ENCODE measurements around the gene WDFY4. TPM values are rescaled to one million over a fixed set of nuclear protein-coding genes. Genes with fewer than 3 reads are reported as not detected.

Gene WDFY4
- total and polyA plus RNA-seq, 2 experiments from 2014 or later = 0.14 TPM; not detected in 1

DNA sequence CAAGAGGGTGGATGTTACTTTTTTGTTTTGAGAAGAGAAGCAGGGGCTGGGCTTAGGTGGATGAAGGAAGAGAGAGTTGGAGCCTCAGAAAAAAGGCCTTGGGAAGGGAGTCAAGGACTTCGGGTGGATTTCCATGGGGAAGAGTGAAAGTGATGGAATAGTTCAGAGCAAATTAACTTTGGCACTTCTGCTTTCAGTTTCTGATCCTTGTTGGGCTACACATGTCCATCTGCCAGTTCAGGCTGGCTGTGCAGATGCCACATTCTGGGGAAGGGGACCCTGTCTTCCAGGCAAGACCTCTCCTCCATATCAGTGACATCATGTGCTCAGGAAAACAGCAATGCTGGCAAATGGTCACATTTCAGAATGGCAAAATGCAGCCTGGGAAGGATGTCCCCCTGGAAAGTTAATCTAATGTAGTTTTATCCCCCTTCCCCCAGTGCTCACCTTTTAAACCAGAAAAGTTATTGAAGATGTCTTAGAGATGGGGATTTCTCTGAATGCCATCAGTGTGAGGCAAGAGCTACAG, 86.0 kb downstream of the WDFY4 start:
- Mint-ChIP-seq H3K27me3 (ENCODE audit: insufficient read depth, low read depth, poor library complexity) (peaks cover 3% of the 10 kb centered on the region), H3K27ac (no peak overlapping the region), H3K4me1 (peaks cover 16% of the 10 kb centered on the region), H3K36me3 (ENCODE audit: low read depth) (no peaks in the 10 kb centered on the region), H3K9me3 (no peaks in the 10 kb centered on the region; the same call in 2 of the 3 replicates), H3K4me3 (no peak overlapping the region)
- no peaks in the 10 kb centered on the region for H3K79me2 ChIP-seq (replicated peaks; ENCODE audit: insufficient read depth)
- H3F3A ChIP-seq (replicated peaks; ENCODE audit: low read depth) = no peaks in the 10 kb centered on the region
- no peak for ATAC-seq
- H3K36me3 ChIP-seq (ENCODE audit: insufficient read depth) = no peaks in the 10 kb centered on the region
- H3K4me2 ChIP-seq = 0 out of 2 replicates have a peak overlapping the region, but pooled peaks have one; percentile 6
- no peak overlapping the region for H2AFZ ChIP-seq
- DNase-seq (ENCODE audit: low spot score) = no peak
- H3K4me3 ChIP-seq = no peak overlapping the region
- no peak overlapping the region for H3K27ac ChIP-seq (ENCODE audit: low read depth)
- no peaks in the 10 kb centered on the region for H3K9me2 ChIP-seq (ENCODE audit: insufficient read depth)
- H4K20me1 ChIP-seq (replicated peaks; ENCODE audit: insufficient read depth) = no peaks in the 10 kb centered on the region
- H3K4me1 ChIP-seq (ENCODE audit: insufficient read depth) = peaks cover 7% of the 10 kb centered on the region; the same call in 1 of the 2 replicates
- H3K27me3 ChIP-seq (ENCODE audit: insufficient read depth) = no peaks in the 10 kb centered on the region
- no peak for TF ChIP-seq EZH2 (IDR thresholded peaks at IDR 0.05; ENCODE audit: low read depth, unreplicated experiment)
- no peak for TF ChIP-seq EZH2phosphoT487 (IDR thresholded peaks at IDR 0.05; ENCODE audit: unreplicated experiment)
- TF ChIP-seq, protein P1, sequence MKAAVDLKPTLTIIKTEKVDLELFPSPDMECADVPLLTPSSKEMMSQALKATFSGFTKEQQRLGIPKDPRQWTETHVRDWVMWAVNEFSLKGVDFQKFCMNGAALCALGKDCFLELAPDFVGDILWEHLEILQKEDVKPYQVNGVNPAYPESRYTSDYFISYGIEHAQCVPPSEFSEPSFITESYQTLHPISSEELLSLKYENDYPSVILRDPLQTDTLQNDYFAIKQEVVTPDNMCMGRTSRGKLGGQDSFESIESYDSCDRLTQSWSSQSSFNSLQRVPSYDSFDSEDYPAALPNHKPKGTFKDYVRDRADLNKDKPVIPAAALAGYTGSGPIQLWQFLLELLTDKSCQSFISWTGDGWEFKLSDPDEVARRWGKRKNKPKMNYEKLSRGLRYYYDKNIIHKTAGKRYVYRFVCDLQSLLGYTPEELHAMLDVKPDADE (IDR thresholded peaks at IDR 0.05) = no peak
- TF ChIP-seq POLR2AphosphoS5 (IDR thresholded peaks at IDR 0.05; ENCODE audit: low read depth) = no peak
- no peak for TF ChIP-seq STAT1 (IDR thresholded peaks at IDR 0.05; ENCODE audit: unreplicated experiment)
- TF ChIP-seq CREB1 (CRISPR knock-in tag; IDR thresholded peaks at IDR 0.05; ENCODE audit: low read depth) = no peak
- no peak for TF ChIP-seq JUNB (IDR thresholded peaks at IDR 0.05; ENCODE audit: unreplicated experiment)
- no peak for TF ChIP-seq ZNF331 (CRISPR knock-in tag; IDR thresholded peaks at IDR 0.05; ENCODE audit: low read depth)
- TF ChIP-seq, protein P2, sequence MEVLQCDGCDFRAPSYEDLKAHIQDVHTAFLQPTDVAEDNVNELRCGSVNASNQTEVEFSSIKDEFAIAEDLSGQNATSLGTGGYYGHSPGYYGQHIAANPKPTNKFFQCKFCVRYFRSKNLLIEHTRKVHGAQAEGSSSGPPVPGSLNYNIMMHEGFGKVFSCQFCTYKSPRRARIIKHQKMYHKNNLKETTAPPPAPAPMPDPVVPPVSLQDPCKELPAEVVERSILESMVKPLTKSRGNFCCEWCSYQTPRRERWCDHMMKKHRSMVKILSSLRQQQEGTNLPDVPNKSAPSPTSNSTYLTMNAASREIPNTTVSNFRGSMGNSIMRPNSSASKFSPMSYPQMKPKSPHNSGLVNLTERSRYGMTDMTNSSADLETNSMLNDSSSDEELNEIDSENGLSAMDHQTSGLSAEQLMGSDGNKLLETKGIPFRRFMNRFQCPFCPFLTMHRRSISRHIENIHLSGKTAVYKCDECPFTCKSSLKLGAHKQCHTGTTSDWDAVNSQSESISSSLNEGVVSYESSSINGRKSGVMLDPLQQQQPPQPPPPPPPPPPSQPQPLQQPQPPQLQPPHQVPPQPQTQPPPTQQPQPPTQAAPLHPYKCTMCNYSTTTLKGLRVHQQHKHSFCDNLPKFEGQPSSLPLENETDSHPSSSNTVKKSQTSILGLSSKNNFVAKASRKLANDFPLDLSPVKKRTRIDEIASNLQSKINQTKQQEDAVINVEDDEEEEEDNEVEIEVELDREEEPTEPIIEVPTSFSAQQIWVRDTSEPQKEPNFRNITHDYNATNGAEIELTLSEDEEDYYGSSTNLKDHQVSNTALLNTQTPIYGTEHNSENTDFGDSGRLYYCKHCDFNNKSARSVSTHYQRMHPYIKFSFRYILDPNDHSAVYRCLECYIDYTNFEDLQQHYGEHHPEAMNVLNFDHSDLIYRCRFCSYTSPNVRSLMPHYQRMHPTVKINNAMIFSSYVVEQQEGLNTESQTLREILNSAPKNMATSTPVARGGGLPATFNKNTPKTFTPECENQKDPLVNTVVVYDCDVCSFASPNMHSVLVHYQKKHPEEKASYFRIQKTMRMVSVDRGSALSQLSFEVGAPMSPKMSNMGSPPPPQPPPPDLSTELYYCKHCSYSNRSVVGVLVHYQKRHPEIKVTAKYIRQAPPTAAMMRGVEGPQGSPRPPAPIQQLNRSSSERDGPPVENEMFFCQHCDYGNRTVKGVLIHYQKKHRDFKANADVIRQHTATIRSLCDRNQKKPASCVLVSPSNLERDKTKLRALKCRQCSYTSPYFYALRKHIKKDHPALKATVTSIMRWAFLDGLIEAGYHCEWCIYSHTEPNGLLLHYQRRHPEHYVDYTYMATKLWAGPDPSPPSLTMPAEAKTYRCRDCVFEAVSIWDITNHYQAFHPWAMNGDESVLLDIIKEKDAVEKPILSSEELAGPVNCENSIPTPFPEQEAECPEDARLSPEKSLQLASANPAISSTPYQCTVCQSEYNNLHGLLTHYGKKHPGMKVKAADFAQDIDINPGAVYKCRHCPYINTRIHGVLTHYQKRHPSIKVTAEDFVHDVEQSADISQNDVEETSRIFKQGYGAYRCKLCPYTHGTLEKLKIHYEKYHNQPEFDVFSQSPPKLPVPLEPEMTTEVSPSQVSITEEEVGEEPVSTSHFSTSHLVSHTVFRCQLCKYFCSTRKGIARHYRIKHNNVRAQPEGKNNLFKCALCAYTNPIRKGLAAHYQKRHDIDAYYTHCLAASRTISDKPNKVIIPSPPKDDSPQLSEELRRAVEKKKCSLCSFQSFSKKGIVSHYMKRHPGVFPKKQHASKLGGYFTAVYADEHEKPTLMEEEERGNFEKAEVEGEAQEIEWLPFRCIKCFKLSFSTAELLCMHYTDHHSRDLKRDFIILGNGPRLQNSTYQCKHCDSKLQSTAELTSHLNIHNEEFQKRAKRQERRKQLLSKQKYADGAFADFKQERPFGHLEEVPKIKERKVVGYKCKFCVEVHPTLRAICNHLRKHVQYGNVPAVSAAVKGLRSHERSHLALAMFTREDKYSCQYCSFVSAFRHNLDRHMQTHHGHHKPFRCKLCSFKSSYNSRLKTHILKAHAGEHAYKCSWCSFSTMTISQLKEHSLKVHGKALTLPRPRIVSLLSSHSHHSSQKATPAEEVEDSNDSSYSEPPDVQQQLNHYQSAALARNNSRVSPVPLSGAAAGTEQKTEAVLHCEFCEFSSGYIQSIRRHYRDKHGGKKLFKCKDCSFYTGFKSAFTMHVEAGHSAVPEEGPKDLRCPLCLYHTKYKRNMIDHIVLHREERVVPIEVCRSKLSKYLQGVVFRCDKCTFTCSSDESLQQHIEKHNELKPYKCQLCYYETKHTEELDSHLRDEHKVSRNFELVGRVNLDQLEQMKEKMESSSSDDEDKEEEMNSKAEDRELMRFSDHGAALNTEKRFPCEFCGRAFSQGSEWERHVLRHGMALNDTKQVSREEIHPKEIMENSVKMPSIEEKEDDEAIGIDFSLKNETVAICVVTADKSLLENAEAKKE (CRISPR knock-in tag; IDR thresholded peaks at IDR 0.05) = no peak
- no peak for TF ChIP-seq ZNF114 (CRISPR knock-in tag; IDR thresholded peaks at IDR 0.05)
- TF ChIP-seq, protein P3, sequence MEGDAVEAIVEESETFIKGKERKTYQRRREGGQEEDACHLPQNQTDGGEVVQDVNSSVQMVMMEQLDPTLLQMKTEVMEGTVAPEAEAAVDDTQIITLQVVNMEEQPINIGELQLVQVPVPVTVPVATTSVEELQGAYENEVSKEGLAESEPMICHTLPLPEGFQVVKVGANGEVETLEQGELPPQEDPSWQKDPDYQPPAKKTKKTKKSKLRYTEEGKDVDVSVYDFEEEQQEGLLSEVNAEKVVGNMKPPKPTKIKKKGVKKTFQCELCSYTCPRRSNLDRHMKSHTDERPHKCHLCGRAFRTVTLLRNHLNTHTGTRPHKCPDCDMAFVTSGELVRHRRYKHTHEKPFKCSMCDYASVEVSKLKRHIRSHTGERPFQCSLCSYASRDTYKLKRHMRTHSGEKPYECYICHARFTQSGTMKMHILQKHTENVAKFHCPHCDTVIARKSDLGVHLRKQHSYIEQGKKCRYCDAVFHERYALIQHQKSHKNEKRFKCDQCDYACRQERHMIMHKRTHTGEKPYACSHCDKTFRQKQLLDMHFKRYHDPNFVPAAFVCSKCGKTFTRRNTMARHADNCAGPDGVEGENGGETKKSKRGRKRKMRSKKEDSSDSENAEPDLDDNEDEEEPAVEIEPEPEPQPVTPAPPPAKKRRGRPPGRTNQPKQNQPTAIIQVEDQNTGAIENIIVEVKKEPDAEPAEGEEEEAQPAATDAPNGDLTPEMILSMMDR (conservative IDR thresholded peaks at IDR 0.05; ENCODE audit: low read depth in 2 of 2) = no peak
- no peak for TF ChIP-seq NANOG (IDR thresholded peaks at IDR 0.05; ENCODE audit: borderline replicate concordance)
- TF ChIP-seq, protein P4, sequence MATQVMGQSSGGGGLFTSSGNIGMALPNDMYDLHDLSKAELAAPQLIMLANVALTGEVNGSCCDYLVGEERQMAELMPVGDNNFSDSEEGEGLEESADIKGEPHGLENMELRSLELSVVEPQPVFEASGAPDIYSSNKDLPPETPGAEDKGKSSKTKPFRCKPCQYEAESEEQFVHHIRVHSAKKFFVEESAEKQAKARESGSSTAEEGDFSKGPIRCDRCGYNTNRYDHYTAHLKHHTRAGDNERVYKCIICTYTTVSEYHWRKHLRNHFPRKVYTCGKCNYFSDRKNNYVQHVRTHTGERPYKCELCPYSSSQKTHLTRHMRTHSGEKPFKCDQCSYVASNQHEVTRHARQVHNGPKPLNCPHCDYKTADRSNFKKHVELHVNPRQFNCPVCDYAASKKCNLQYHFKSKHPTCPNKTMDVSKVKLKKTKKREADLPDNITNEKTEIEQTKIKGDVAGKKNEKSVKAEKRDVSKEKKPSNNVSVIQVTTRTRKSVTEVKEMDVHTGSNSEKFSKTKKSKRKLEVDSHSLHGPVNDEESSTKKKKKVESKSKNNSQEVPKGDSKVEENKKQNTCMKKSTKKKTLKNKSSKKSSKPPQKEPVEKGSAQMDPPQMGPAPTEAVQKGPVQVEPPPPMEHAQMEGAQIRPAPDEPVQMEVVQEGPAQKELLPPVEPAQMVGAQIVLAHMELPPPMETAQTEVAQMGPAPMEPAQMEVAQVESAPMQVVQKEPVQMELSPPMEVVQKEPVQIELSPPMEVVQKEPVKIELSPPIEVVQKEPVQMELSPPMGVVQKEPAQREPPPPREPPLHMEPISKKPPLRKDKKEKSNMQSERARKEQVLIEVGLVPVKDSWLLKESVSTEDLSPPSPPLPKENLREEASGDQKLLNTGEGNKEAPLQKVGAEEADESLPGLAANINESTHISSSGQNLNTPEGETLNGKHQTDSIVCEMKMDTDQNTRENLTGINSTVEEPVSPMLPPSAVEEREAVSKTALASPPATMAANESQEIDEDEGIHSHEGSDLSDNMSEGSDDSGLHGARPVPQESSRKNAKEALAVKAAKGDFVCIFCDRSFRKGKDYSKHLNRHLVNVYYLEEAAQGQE (IDR thresholded peaks at IDR 0.05; ENCODE audit: unreplicated experiment) = no peak
